Adipocyte (in vitro differentiated cells): ENCODE measurements around the gene HSDL2.

Experiments used
- DNase-seq: peaks from one replicate; pipeline ENCODE4 v3.0.0-alpha.2; 2015; ENCODE audit warnings: low read depth
- H3K27me3 ChIP-seq: replicated peaks from 2 replicates; pipeline ENCODE4 v1.7.0; 2013; ENCODE audit warnings: mild to moderate bottlenecking, low read length, moderate library complexity; ENCODE audit not compliant: control insufficient read depth, insufficient read depth
- H3K36me3 ChIP-seq: 2 replicates; pipeline ENCODE4 v1.7.0; 2013; ENCODE audit warnings: low read length, mild to moderate bottlenecking, moderate library complexity; ENCODE audit not compliant: control insufficient read depth, insufficient read depth, severe bottlenecking
- H3K4me1 ChIP-seq: 2 replicates; pipeline ENCODE4 v1.7.0; 2013; ENCODE audit warnings: mild to moderate bottlenecking, low read length, moderate library complexity; ENCODE audit not compliant: control insufficient read depth, insufficient read depth
- H3K4me3 ChIP-seq: 2 replicates; pipeline ENCODE4 v1.7.0; 2013; ENCODE audit warnings: mild to moderate bottlenecking, low read length, moderate library complexity
- H3K9ac ChIP-seq: 2 replicates; pipeline ENCODE4 v1.7.0; 2013; ENCODE audit warnings: mild to moderate bottlenecking, low read length, moderate library complexity
- H3K9me3 ChIP-seq: 2 replicates; pipeline ENCODE4 v1.7.0; 2013; ENCODE audit warnings: mild to moderate bottlenecking, low read length, moderate library complexity; ENCODE audit not compliant: control insufficient read depth

Gene HSDL2

GRCh38 chr9:112487799-112488340 is 108.0 kb downstream of the HSDL2 start:
- Histone ChIP-seq H3K9me3 (no peaks in the 10 kb centered on the region), H3K36me3 (no peaks in the 10 kb centered on the region), H3K9ac (peak overlapping the region; percentile 67), H3K4me1 (peaks cover 14% of the 10 kb centered on the region), H3K4me3 (peak overlapping the region; percentile 90), H3K27me3 (no peaks in the 10 kb centered on the region)
- no peak for DNase-seq

GRCh38 chr9:112489039-112489546 is 109.2 kb downstream of the HSDL2 start:
- H3K9ac ChIP-seq = no peak overlapping the region
- peaks cover 11% of the 10 kb centered on the region for H3K9me3 ChIP-seq
- H3K27me3 ChIP-seq = no peaks in the 10 kb centered on the region
- no peak for DNase-seq
- H3K36me3 ChIP-seq = no peaks in the 10 kb centered on the region
- no peak overlapping the region for H3K4me3 ChIP-seq
- peaks cover 14% of the 10 kb centered on the region for H3K4me1 ChIP-seq

GRCh38 chr9:112489876-112490666 is 110.2 kb downstream of the HSDL2 start:
- Histone ChIP-seq H3K4me3 (no peak overlapping the region), H3K4me1 (peaks cover 14% of the 10 kb centered on the region), H3K36me3 (no peaks in the 10 kb centered on the region), H3K27me3 (no peaks in the 10 kb centered on the region), H3K9ac (no peak overlapping the region), H3K9me3 (peaks cover 21% of the 10 kb centered on the region)
- no peak for DNase-seq

- no peaks in the 10 kb centered on the region for H3K27me3 ChIP-seq
- H3K9me3 ChIP-seq = peaks cover 26% of the 10 kb centered on the region
- H3K36me3 ChIP-seq = no peaks in the 10 kb centered on the region
- H3K4me3 ChIP-seq = peak overlapping the region; percentile 24
- no peak overlapping the region for H3K9ac ChIP-seq
- peak; percentile 80 for DNase-seq
- H3K4me1 ChIP-seq = peaks cover 9% of the 10 kb centered on the region
Measured at GRCh38 chr9:112493393-112494137, 113.7 kb downstream of the HSDL2 start.

- Histone ChIP-seq H3K4me1 (peaks cover 9% of the 10 kb centered on the region), H3K9ac (no peak overlapping the region), H3K9me3 (peaks cover 26% of the 10 kb centered on the region), H3K27me3 (no peaks in the 10 kb centered on the region), H3K36me3 (no peaks in the 10 kb centered on the region), H3K4me3 (peak overlapping the region; percentile 24)
- no peak for DNase-seq
Measured at GRCh38 chr9:112494153-112494552, 114.2 kb downstream of the HSDL2 start.

- Histone ChIP-seq H3K4me3 (no peak overlapping the region), H3K9ac (no peak overlapping the region), H3K4me1 (peaks cover 9% of the 10 kb centered on the region), H3K9me3 (peaks cover 26% of the 10 kb centered on the region), H3K36me3 (no peaks in the 10 kb centered on the region), H3K27me3 (no peaks in the 10 kb centered on the region)
- no peak for DNase-seq
Measured at GRCh38 chr9:112495614-112496013, 115.7 kb downstream of the HSDL2 start.

GRCh38 chr9:112496074-112496722 is 116.3 kb downstream of the HSDL2 start:
- H3K27me3 ChIP-seq = no peaks in the 10 kb centered on the region
- peaks cover 26% of the 10 kb centered on the region for H3K9me3 ChIP-seq
- no peak overlapping the region for H3K4me3 ChIP-seq
- H3K36me3 ChIP-seq = no peaks in the 10 kb centered on the region
- no peak overlapping the region for H3K9ac ChIP-seq
- DNase-seq = peak; percentile 51
- H3K4me1 ChIP-seq = peaks cover 9% of the 10 kb centered on the region

GRCh38 chr9:112500842-112501241 is 120.9 kb downstream of the HSDL2 start:
- H3K4me1 ChIP-seq = peaks cover 9% of the 10 kb centered on the region
- H3K9me3 ChIP-seq = no peaks in the 10 kb centered on the region
- H3K4me3 ChIP-seq = no peak overlapping the region
- DNase-seq = no peak
- H3K9ac ChIP-seq = no peak overlapping the region
- no peaks in the 10 kb centered on the region for H3K27me3 ChIP-seq
- no peaks in the 10 kb centered on the region for H3K36me3 ChIP-seq

- no peak overlapping the region for H3K4me3 ChIP-seq
- DNase-seq = no peak
- H3K36me3 ChIP-seq = no peaks in the 10 kb centered on the region
Measured at GRCh38 chr9:112501287-112501686, 121.4 kb downstream of the HSDL2 start.

GRCh38 chr9:112502175-112502946 is 122.5 kb downstream of the HSDL2 start:
- no peaks in the 10 kb centered on the region for H3K9me3 ChIP-seq
- DNase-seq = no peak
- H3K36me3 ChIP-seq = no peaks in the 10 kb centered on the region
- H3K27me3 ChIP-seq = no peaks in the 10 kb centered on the region
- H3K9ac ChIP-seq = no peak overlapping the region
- no peak overlapping the region for H3K4me3 ChIP-seq
- H3K4me1 ChIP-seq = peaks cover 5% of the 10 kb centered on the region

More at GRCh38 chr9:112501287-112501686, 121.4 kb downstream of the HSDL2 start:
- no peak overlapping the region for H3K9ac ChIP-seq
- no peaks in the 10 kb centered on the region for H3K9me3 ChIP-seq
- H3K4me1 ChIP-seq = peaks cover 9% of the 10 kb centered on the region
- H3K27me3 ChIP-seq = no peaks in the 10 kb centered on the region
